GM12872 (cell line): ENCODE measurements around the gene POTEE.
"Not testable (repeated sequence)": the region's sequence is repeated elsewhere in the genome, so short reads cannot be mapped to it uniquely, and the experiment has no call there.

Experiments used
- CTCF ChIP-seq: IDR thresholded peaks from 3 replicates; pipeline ENCODE4 v1.5.1; 2011; ENCODE audit warnings: low read depth, mild to moderate bottlenecking, low read length, moderate library complexity; ENCODE audit not compliant: insufficient read depth

The POTEE gene

DNA sequence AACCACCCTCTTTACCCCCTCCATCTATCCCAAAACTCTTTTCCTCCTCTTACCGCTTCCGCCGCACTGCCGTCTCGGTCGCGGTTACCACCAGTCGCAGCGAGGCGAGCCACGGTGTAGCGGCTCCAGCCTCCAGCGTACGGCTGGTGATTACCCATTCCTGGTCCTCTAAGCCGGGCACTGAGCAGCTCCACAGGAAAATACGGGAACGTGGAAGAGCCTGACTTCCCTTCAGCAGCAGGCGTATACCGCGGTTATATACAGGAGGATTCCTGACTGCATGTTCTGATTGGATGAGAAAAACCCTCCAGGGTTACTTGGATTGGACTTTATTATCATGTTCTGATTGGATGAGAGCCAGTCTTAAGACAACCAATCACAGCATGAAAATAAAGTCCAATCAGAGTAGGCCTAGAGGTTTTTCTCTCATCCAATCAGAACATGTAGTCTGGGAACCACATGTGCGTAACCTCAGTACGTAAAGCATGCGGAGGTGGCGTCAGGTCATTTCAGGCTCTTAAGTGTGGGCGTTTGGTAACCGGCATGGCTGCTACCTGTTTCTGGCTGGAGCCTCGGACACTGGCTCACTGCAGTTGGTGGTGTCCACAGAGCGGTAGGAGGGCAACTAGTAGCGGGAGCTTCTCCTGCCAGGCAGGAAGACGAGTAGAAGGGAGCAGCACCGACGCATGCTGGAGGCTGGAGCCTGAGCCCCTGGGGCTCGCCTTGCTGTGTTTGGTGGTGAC lies at the start of gene POTEE:
TSS of gene POTEE (plus strand) at position 507 of the 743 bp plus-strand sequence. CDS start 8,867 bp downstream, outside the sequence.
- not testable (repeated sequence) for TF ChIP-seq CTCF

GRCh38 chr2:131168538-131168937 lies 40.8 kb upstream of the POTEE start:
- TF ChIP-seq CTCF: no peak

DNA sequence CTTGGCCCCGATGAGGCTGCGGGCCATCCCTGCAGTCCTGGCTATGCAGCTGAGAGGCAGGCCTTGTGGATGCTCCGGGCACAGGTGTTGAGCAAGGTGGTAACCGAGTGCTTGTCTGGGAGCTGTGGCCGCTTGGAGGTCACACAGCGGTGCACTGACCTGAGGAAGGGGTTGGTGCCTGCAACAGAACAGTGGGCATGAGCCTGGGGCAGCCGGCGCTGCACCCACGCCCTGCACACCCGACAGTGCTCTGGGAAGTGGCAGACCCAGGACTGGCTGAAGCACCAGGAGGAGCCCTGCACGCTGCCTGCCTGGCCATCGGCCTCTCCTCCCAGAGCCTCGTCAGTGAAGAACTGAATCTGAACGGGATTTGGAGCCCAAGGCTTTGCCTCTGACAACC lies 8.2 kb upstream of the POTEE start:
- no peak for TF ChIP-seq CTCF
